Vagina (tissue), 2 donors: ENCODE measurements around the gene LZIC. TPM values are rescaled to one million over a fixed set of nuclear protein-coding genes. Genes with fewer than 3 reads are reported as not detected.

Experiments
- DNase-seq, 2 donors: peaks; one replicate each; pipeline ENCODE4 v3.0.0-alpha.2; 2017; ENCODE audit errors: extremely low spot score in 2 of 2
- H3K27ac ChIP-seq: fragments of 200-600 bp; sonication (generic); one replicate; pipeline ENCODE4 v1.5.1; 2019
- H3K27me3 ChIP-seq: fragments of 200-600 bp; sonication (generic); one replicate; pipeline ENCODE4 v1.5.1; 2019
- H3K36me3 ChIP-seq, 2 donors: fragments of 200-600 bp; sonication (generic); one replicate each; pipeline ENCODE4 v1.5.1; 2017 to 2019
- H3K4me1 ChIP-seq: fragments of 200-600 bp; sonication (generic); one replicate; pipeline ENCODE4 v1.5.1; 2019
- H3K4me3 ChIP-seq, 2 donors: fragments of 200-600 bp; sonication (generic); 1 replicate in 1 of 2; 2 replicates in 1 of 2; pipeline ENCODE4 v1.5.1; 2016 to 2019
- H3K9me3 ChIP-seq: fragments of 200-600 bp; sonication (generic); one replicate; pipeline ENCODE4 v1.5.1; 2019
- POLR2A ChIP-seq, 2 donors: fragments of 450-650 bp; IDR thresholded peaks; one replicate each; pipeline ENCODE4 v1.6.1; 2017; ENCODE audit warnings: antibody characterized with exemption in 2 of 2, mild to moderate bottlenecking in 2 of 2, moderate library complexity in 2 of 2
- POLR2AphosphoS5 ChIP-seq, 2 donors: sonication (generic); formaldehyde crosslinking; IDR thresholded peaks; one replicate each; pipeline ENCODE4 v1.9.0; 2017; ENCODE audit warnings: antibody characterized with exemption in 2 of 2, mild to moderate bottlenecking in 2 of 2, low read depth in 1 of 2; ENCODE audit not compliant: insufficient read depth in 1 of 2
- intact Hi-C: fragments of 100-400 bp; cut with DNase I; formaldehyde crosslinking; loops from one replicate; pipeline ENCODE4 v1.15.1; 2023
- total RNA-seq: library from RNA; depleted of rRNA; stranded (reverse); fragments of >200 nt; gene quantifications from one replicate; pipeline ENCODE4 v1.2.3, GENCODE V29; 2016
- TF ChIP-seq, protein P1 (sequence below), 3 experiments: fragments of 450-650 bp in 2 of 3; fragments of 200-600 bp in 1 of 3; sonication (generic) in 1 of 3; IDR thresholded peaks; one replicate each; pipeline ENCODE4 v1.5.1; 2017 to 2019; ENCODE audit warnings: antibody characterized with exemption in 3 of 3, mild to moderate bottlenecking in 2 of 3, moderate library complexity in 2 of 3

Gene LZIC
- total RNA-seq, 1 donor from 2014 or later, result 16.5 TPM

DNA sequence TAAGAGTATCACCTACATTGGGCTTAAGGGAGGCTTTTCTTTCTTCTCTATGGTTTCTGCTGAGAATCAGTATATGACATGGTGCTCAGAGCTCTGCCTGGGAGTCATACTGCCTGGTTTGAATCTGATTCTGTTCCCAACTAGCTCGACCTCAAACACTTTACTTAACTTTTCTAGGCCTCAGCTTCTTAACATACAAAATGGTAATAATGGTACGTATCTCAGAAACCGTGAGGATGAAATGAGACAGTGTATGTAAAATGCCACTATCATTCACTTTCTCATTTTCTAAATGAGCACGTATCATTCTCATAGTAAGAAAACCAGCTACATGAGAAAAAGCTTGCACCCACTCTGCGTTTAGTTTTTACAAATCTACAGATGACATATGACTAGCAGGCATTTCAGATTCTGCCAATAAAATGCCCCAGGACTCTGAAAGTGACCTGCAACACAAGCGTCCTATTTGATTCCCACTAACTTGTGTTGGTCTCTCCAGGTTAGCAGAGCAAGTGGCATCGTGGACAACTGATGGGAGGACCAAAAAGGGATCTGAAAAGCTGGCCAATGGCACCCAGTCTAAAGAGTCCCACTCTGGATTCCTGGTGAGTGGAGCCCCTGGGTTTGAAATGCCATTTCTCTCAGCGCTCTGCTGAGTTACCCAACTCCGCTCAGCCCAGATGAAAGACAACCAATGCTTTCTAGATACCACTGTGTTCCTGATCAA, 39.2 kb downstream of the LZIC start:
- intact Hi-C loops, result no loop called here
- no peak for DNase-seq
- peaks cover 52% of the 10 kb centered on the region for H3K4me1 ChIP-seq
- no peaks in the 10 kb centered on the region for H3K27me3 ChIP-seq
- H3K27ac ChIP-seq, result no peak overlapping the region
- H3K9me3 ChIP-seq, result no peaks in the 10 kb centered on the region
- H3K4me3 ChIP-seq, result no peak overlapping the region
- no peaks in the 10 kb centered on the region for H3K36me3 ChIP-seq
- TF ChIP-seq, protein P1, sequence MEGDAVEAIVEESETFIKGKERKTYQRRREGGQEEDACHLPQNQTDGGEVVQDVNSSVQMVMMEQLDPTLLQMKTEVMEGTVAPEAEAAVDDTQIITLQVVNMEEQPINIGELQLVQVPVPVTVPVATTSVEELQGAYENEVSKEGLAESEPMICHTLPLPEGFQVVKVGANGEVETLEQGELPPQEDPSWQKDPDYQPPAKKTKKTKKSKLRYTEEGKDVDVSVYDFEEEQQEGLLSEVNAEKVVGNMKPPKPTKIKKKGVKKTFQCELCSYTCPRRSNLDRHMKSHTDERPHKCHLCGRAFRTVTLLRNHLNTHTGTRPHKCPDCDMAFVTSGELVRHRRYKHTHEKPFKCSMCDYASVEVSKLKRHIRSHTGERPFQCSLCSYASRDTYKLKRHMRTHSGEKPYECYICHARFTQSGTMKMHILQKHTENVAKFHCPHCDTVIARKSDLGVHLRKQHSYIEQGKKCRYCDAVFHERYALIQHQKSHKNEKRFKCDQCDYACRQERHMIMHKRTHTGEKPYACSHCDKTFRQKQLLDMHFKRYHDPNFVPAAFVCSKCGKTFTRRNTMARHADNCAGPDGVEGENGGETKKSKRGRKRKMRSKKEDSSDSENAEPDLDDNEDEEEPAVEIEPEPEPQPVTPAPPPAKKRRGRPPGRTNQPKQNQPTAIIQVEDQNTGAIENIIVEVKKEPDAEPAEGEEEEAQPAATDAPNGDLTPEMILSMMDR (IDR thresholded peaks at IDR 0.05), result no peak
- TF ChIP-seq POLR2A (IDR thresholded peaks at IDR 0.05) (no peak), POLR2AphosphoS5 (IDR thresholded peaks at IDR 0.05; ENCODE audit: insufficient read depth in 1 of 2, low read depth in 1 of 2) (no peak)

DNA sequence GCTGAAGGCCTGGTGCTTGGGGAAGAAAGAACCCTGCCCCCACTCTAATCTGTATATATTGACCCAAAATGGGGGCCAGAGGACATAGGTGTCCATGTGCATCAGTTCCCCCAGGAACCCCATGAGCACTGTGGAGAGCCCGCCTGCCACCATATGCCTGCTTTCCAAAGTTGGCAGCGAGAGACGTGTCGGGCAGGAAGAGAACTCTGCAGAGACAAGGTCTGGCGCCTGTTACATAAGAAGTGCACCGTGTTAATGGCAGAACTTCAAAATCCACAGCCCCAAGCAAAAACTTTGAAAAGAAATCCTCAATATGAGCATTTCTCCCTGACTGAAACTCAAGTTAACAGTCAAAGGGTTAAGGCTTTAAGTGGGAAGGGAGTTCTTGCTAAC, 41.1 kb downstream of the LZIC start:
- Histone ChIP-seq H3K9me3 (no peaks in the 10 kb centered on the region), H3K27ac (no peak overlapping the region), H3K4me3 (no peak overlapping the region), H3K36me3 (no peaks in the 10 kb centered on the region), H3K27me3 (no peaks in the 10 kb centered on the region), H3K4me1 (peaks cover 33% of the 10 kb centered on the region)
- intact Hi-C loops, result no loop called here
- no peak for DNase-seq
- TF ChIP-seq, protein P1 (IDR thresholded peaks at IDR 0.05), result no peak
- TF ChIP-seq POLR2AphosphoS5 (IDR thresholded peaks at IDR 0.05; ENCODE audit: insufficient read depth in 1 of 2, low read depth in 1 of 2) (no peak), POLR2A (IDR thresholded peaks at IDR 0.05) (no peak)

DNA sequence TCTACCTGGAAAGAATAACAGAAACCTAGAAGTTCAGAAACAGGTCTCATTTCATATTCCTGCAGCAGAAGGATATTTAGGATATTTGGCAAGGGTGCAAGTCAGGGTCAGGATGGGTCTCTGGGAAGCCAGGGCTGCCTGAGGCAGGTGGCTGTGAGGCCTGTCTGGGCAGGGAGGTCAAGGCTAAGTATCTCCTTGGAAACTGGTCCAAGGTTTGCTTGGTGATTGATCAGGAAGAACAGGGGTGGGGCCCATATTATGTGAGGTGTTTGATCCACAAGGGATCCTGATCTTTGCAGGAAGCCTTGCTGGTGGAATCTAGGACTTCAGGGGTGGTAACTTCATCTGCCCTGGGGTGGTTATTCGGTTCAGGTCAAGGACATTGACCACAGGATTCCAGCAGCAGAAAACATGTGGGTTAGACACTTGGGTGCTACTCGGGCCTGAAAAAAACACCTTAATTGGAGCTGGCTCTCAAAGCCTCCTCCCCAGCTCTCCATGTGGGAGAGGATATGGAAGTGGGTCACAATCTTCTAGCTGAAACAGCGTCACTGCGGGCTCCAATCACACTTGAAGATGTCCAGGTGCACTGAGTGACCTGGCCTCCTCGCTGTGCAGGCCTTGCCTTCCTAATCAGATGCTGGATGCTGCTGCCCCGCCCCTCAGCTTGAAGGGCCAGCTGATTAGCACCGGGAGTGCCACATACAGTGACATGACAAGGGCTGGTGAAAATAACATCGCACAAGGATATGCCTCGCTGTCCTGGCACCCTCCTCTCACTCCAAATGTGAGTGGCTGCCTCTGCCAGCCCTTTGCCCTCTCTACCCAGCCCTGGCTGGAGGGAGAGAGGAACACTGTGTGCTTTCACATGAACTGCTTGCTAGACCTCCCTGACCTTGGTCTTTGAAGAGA, 41.8 kb downstream of the LZIC start:
- Histone ChIP-seq H3K27ac (no peak overlapping the region), H3K9me3 (no peaks in the 10 kb centered on the region), H3K4me3 (no peak overlapping the region), H3K27me3 (no peaks in the 10 kb centered on the region), H3K4me1 (peaks cover 27% of the 10 kb centered on the region), H3K36me3 (no peaks in the 10 kb centered on the region)
- no peak for TF ChIP-seq POLR2A (IDR thresholded peaks at IDR 0.05)
- no peak for TF ChIP-seq POLR2AphosphoS5 (IDR thresholded peaks at IDR 0.05; ENCODE audit: insufficient read depth in 1 of 2, low read depth in 1 of 2)
- TF ChIP-seq, protein P1 (IDR thresholded peaks at IDR 0.05), result no peak
- intact Hi-C loops, result no loop called here
- DNase-seq, result no peak

DNA sequence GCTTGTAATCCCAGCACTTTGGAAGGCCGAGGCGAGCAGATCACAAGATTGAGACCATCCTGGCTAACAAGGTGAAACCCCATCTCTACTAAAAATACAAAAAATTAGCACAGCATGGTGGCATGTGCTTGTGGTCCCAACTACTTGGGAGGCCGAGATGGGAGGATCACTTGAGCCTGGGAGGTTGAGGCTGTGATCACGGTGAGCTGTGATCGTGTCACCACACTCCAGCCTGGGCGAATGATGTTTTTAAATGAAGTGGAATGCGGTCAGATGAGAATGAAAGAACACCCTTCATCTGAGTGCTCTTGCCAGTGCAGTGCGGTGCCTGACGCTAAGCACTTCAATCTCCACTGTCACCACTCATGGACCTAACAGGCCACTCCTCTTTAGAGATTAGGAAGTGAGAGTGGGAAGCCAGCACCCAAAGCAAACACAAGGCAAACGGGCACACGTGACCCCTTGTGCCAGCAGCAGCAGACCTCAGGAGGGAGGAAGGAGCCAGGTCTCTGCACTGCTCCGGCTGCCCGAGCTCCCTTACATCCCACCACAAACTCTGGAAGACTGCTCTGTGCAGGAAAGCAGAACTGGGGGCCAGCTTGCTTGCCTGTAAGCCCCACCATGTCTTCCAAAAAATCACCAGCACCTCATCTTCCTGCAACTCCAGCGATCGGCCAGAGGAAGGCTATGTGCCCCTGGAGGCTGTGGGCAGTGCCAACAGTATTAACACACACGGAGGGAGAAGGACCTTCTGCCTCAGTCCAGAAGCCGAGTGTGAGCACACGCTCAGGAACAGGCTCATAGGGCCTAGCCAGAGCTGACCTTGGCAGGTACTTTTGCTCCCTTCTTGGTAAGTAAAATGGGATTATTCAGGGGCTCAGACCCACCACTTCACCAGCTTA, 42.8 kb downstream of the LZIC start:
- H3K27me3 ChIP-seq, result no peaks in the 10 kb centered on the region
- H3K9me3 ChIP-seq, result no peaks in the 10 kb centered on the region
- no peak overlapping the region for H3K27ac ChIP-seq
- H3K36me3 ChIP-seq, result no peaks in the 10 kb centered on the region
- no peak for DNase-seq
- H3K4me3 ChIP-seq, result no peak overlapping the region
- TF ChIP-seq POLR2A (IDR thresholded peaks at IDR 0.05) (no peak), POLR2AphosphoS5 (IDR thresholded peaks at IDR 0.05; ENCODE audit: insufficient read depth in 1 of 2, low read depth in 1 of 2) (no peak)
- TF ChIP-seq, protein P1 (IDR thresholded peaks at IDR 0.05), result no peak
- peaks cover 27% of the 10 kb centered on the region for H3K4me1 ChIP-seq
- intact Hi-C loops, result no loop called here
